ENCODE measurements around the gene JOSD1. TPM values are rescaled to one million over a fixed set of nuclear protein-coding genes. Genes with fewer than 3 reads are reported as not detected.

The JOSD1 gene
- total RNA-seq, 1 experiment from 2014 or later = 55.3 TPM

DNA sequence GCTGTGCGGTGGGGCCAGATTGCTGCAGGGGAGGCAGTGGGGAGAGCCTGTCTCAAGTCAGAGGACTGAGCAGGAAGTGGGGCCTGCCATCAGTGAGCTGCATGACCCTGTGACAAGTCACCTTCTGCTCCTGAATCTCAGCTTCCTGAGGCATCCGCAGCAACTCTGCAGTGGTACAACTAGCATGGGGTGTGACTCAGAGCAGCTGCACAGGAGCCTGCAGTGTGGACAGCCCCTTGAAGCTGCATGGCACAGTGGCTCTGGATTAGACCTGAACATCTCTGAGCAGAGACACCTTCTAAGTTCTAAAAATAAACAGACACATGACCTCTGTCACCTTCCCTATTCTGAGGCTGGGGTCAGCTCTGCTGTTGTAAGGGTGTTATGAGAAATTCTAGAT, 62.5 kb downstream of the JOSD1 start:
- no peak for DNase-seq
- CTCF ChIA-PET = no interaction called here
- H3K9me3 ChIP-seq = no peaks in the 10 kb centered on the region
- no peaks in the 10 kb centered on the region for H3K4me1 ChIP-seq
- no TSS peak for BruUV-seq (replicated peaks)
- no peaks in the 10 kb centered on the region for H3K4me1 Mint-ChIP-seq (ENCODE audit: low read depth, unreplicated experiment)
- H3K4me3 ChIP-seq (ENCODE audit: low read depth, low read length) = no peak overlapping the region
- no peak overlapping the region for H3K27ac Mint-ChIP-seq (ENCODE audit: unreplicated experiment)
- TF ChIP-seq, protein P1, sequence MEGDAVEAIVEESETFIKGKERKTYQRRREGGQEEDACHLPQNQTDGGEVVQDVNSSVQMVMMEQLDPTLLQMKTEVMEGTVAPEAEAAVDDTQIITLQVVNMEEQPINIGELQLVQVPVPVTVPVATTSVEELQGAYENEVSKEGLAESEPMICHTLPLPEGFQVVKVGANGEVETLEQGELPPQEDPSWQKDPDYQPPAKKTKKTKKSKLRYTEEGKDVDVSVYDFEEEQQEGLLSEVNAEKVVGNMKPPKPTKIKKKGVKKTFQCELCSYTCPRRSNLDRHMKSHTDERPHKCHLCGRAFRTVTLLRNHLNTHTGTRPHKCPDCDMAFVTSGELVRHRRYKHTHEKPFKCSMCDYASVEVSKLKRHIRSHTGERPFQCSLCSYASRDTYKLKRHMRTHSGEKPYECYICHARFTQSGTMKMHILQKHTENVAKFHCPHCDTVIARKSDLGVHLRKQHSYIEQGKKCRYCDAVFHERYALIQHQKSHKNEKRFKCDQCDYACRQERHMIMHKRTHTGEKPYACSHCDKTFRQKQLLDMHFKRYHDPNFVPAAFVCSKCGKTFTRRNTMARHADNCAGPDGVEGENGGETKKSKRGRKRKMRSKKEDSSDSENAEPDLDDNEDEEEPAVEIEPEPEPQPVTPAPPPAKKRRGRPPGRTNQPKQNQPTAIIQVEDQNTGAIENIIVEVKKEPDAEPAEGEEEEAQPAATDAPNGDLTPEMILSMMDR (IDR thresholded peaks at IDR 0.05; ENCODE audit: insufficient read depth in 1 of 2, low read depth in 1 of 2, low read length in 1 of 2, severe bottlenecking in 1 of 2, unreplicated experiment in 1 of 2) = no peak
- no peaks in the 10 kb centered on the region for H3K27me3 ChIP-seq (replicated peaks; ENCODE audit: control insufficient read depth, insufficient read depth, low read length)
- no peaks in the 10 kb centered on the region for H3K36me3 ChIP-seq (ENCODE audit: control insufficient read depth, insufficient read depth, low read length)
- POLR2A ChIA-PET = no interaction called here
- intact Hi-C loops (cut with micrococcal nuclease; ENCODE audit: unreplicated experiment) = no loop called here
- H3K27me3 Mint-ChIP-seq (ENCODE audit: insufficient read depth, unreplicated experiment) = no peaks in the 10 kb centered on the region
- H3K4me3 Mint-ChIP-seq (ENCODE audit: unreplicated experiment) = no peak overlapping the region
- H3K9me3 Mint-ChIP-seq (ENCODE audit: unreplicated experiment) = no peaks in the 10 kb centered on the region
- no peaks in the 10 kb centered on the region for H3K36me3 Mint-ChIP-seq (ENCODE audit: insufficient read depth, unreplicated experiment)

Other genes with a start within 250 kb of the JOSD1 start
- gene KCNJ4, start 245.7 kb downstream of the JOSD1 start, total RNA-seq (2022) = 0.14 and 0.27 TPM in 2 replicates
- 13.4 and 18.2 TPM in 2 replicates for gene KDELR3, start 232.8 kb downstream of the JOSD1 start, total RNA-seq (2022)
- 359 and 367 TPM in 2 replicates for gene DDX17, start 194.6 kb downstream of the JOSD1 start, total RNA-seq (2022)
- 1.1 and 1.2 TPM in 2 replicates for gene DMC1, start 130.8 kb downstream of the JOSD1 start, total RNA-seq (2022)
- 0.73 and 2.2 TPM in 2 replicates for gene FAM227A, start 44.6 kb downstream of the JOSD1 start, total RNA-seq (2022)
- 22.8 and 28.3 TPM in 2 replicates for gene CBY1, start 44.3 kb downstream of the JOSD1 start, total RNA-seq (2022)
- 113 and 114 TPM in 2 replicates for gene TOMM22, start 19.0 kb downstream of the JOSD1 start, total RNA-seq (2022)
- 47.2 and 48.0 TPM in 2 replicates for gene GTPBP1, start 5.0 kb upstream of the JOSD1 start, total RNA-seq (2022)
- 61.9 and 67.8 TPM in 2 replicates for gene SUN2, start 55.1 kb upstream of the JOSD1 start, total RNA-seq (2022)
- 8.1 and 9.2 TPM in 2 replicates for gene DNAL4, start 93.2 kb upstream of the JOSD1 start, total RNA-seq (2022)
- gene NPTXR, start 143.1 kb upstream of the JOSD1 start, total RNA-seq (2022) = 12.8 and 16.4 TPM in 2 replicates
- 52.2 and 55.9 TPM in 2 replicates for gene CBX6, start 171.3 kb upstream of the JOSD1 start, total RNA-seq (2022)